Tongue (tissue), 2 donors: ENCODE results near the gene CLIC5. TPM values are rescaled to one million over a fixed set of nuclear protein-coding genes. Genes with fewer than 3 reads are reported as not detected.
"Not testable (repeated sequence)": the region's sequence is repeated elsewhere in the genome, so short reads cannot be mapped to it uniquely, and the experiment has no call there.

Source experiments
- DNase-seq: peaks from one replicate; pipeline ENCODE4 v3.0.0-alpha.2; 2015
- total RNA-seq: library from RNA; depleted of rRNA; stranded (reverse); fragments of >200 nt; gene quantifications from one replicate; pipeline ENCODE4 v1.2.3, GENCODE V29; 2014

CLIC5 gene
- total RNA-seq, 1 donor from 2014 or later = 18.1 TPM

DNA sequence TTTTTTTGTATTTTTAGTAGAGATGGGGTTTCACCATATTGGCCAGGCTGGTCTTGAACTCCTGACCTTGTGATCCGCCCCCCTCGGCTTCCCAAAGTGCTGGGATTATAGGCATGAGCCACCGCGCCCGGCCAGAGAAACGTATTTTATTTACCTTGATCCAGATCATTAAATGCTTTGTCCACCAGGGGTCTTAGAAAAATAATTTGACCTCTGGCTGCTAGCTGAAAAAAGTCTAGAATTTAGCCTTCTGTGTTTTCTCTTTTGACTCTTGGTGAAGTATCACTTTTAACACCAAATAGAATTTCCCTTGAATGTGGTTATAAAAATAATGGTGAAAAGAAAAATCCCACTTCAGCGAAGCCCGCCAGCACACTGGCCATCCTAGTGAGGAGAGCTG is 89.2 kb downstream of the CLIC5 start:
- not testable (repeated sequence) for DNase-seq

DNA sequence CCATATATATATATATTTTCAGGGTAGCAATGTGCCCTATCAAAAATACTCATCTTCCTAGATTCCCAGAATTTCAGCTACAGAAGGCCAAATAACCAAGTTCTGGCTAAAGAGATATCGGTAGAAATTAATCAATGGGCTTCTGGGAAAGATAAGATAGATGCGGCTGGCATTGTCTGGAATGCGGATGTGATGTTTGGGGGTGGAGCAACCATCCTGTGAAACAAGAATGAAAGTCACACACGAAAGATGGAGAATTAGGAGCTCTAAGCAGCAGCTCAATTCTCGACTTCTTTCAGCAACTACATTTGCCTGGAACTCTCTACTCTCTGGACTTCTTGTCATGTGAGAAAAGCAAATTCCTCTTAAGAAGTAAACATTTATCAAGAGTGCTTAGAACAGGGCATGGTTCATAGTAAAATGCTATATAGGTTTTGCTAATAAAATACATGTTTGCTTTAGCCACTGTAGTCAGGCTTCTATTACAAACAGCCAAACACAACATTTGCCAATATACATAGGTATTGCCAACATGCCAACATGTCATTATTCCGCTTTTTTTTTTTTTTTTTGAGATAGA is 90.8 kb downstream of the CLIC5 start:
- DNase-seq = no peak

DNA sequence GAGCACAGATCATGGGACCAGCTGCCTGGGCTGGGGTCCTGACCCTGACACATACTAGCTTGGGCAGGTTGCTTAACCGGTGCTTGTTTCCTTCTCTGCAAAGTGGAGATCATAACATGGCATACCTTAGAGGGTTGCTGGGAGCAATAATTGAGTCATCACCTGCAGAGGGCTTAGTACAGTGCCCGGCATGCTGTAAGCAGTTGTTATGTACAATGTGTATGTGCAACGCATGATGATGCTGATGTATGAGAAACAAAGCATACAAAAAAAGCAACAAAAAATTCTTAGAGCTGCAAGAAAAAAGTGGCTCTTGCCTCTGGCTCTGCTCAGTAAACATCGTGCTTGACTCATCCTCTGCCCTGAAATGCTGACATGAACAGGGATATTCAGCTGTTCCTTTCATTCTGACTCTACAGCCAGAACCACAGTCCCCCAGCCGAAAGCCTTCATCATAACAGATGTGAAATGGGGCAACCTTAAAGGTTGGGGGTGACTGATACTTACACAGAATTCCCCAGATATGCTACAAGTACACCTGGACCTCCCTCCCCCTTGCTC is 91.7 kb downstream of the CLIC5 start:
- no peak for DNase-seq

GRCh38 chr6:45922728-45923351 is 92.8 kb downstream of the CLIC5 start:
- peak; percentile 83 for DNase-seq

GRCh38 chr6:45921691-45922281 is 93.9 kb downstream of the CLIC5 start:
- DNase-seq = peak; percentile 32

- no peak for DNase-seq
These were observed 94.7 kb downstream of the CLIC5 start for GRCh38 chr6:45920819-45921511.

DNA sequence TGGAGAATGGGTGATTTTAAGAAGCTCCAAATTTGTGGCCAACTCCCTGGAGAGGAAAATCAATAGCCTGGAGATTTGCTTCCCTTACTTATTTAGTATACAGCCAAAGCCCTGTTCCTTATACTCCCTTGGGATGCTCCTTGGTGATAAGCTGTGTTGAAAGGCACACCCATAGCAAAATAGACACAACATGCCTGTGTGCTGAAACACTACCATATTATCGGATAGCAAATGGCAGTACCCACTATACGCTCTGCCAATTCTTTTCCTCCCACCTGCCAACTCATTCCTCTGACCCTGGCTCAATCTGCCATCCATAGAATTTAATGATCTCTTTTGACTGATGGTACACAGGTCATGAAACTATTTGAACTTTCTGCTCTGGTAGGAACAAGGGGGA is 98.2 kb downstream of the CLIC5 start:
- DNase-seq = no peak

- no peak for DNase-seq
These were observed 99.0 kb downstream of the CLIC5 start for GRCh38 chr6:45916692-45917091.

- DNase-seq = no peak
These were observed 99.7 kb downstream of the CLIC5 start for GRCh38 chr6:45915780-45916468.

GRCh38 chr6:45911691-45912090 is 104.0 kb downstream of the CLIC5 start:
- DNase-seq = no peak

- DNase-seq = no peak
These were observed 111.7 kb downstream of the CLIC5 start for GRCh38 chr6:45903959-45904358.

GRCh38 chr6:45902984-45903383 is 112.7 kb downstream of the CLIC5 start:
- no peak for DNase-seq

- no peak for DNase-seq
These were observed 113.7 kb downstream of the CLIC5 start for GRCh38 chr6:45901767-45902650.

GRCh38 chr6:45900808-45901752 is 114.6 kb downstream of the CLIC5 start:
- DNase-seq = no peak

- no peak for DNase-seq
These were observed 116.0 kb downstream of the CLIC5 start for GRCh38 chr6:45899683-45899946.

DNA sequence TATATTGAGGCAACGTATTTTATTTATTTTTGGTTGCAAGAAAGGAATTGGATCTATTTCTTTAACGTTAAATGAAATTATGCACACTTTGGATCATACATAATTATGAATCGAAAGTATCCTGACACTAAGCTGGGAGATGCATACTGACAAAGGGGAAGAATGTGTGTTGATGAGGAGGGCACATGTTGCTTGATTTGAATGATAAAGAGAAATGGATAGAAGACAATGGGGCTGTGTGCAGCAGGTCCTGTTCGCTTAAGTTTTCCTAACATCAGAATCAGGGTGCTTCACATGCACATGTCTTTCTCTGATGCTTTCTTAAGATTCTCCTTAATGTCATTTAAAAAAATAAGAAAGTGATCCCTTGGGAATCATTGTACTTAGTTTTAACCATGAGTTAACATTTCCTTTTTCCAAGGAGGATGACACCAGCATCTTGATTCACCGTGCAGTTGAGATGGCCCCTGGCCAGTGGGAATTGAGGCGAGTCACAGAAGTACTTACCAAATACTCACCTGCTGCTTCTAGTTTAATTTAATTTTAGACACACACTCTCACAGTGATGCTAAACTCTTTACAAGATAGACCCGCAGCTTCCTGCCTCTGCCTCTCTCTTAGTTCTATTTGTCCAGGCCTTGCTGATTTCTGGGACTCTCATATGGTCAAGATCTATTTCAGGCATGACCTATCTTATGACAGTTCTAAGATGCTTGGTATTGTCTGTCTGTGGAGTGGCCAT is 116.5 kb downstream of the CLIC5 start:
- no peak for DNase-seq

- DNase-seq = no peak
These were observed 118.7 kb downstream of the CLIC5 start for GRCh38 chr6:45896783-45897441.

DNA sequence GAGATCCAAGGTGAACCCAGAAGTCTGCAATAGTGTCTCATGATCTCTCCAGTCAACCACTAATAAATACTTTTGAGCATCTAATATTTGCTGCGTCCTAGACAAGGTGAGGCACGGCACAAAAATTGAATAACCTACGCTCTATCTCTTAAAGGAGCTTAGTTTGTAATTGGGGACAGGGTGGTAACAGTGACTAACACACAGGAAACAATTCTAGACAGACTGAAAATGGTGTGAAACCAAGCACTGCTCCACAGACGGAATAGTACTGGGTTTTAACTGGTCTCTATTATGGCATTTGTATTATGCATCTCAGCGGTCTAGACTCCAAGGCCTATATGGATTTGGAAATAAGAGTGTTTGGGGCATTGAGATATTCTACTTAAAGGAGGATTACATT is 120.1 kb downstream of the CLIC5 start:
- DNase-seq = no peak

DNA sequence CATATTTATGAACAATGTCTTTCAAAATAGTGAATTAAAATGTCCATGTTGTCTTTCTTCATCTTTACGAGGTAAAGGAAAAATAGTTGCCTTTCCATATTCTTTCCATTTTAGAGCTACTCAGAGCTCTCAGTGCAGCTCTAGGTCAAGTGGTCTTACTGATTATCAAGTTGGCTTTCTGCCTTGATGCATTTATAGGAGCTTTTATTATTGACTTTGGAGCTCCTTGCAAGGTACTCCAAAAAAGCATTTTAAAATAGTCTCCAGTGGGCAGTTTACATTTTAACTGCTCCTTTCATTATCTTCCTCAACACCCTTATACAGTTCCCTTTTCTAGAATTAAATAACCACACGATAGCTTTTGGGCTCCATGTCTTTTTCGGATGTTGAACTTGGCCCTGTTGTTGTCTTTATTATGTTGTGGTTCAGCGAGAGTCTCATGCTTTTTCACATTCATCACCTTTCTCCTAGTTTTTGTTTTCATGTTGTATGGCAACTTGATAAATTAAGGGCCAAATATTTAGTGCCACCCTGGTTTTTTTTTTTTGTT is 122.9 kb downstream of the CLIC5 start:
- no peak for DNase-seq
